ENCODE data around the gene BPIFA1. TPM values are rescaled to one million over a fixed set of nuclear protein-coding genes. Genes with fewer than 3 reads are reported as not detected.

BPIFA1 gene
- total and polyA plus RNA-seq, 4 donors: not detected

DNA sequence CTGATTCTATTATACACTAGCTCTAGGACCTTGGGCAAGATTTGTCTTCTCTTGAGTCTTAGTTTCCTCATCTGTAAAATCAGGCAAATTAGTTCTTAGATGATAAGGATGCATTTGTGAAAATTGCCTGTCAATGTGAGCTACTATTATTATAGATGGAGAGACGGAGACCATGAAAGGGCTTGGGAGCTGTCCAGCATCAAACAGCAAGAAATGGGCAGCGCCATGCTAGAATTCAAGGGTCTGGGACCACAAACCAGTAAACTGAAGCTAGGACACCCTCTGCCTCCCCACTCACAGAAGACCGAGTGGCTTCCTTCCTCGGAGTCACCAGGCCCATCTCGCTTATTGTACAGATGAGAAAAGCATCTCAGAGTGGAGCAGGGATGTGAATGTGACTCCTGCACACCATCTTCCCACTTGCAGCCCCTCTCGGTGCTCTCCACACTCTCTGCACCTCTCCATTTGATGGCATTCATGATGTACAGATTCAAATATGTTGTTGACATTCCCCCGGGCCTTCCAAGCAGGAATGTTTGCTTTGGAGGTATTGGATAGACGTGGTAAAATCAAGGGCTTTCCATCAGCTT is 42.8 kb upstream of the BPIFA1 start:
- Histone ChIP-seq H3K4me1 (ENCODE audit: control insufficient read depth in 4 of 4, insufficient read depth in 4 of 4, low read length in 3 of 4) (peaks cover 3 to 11% (median 8%) of the 10 kb centered on the region in 4 donors), H3K4me3 (ENCODE audit: low read depth in 1 of 3, low read length in 3 of 3) (no peak overlapping the region), H3K9ac (ENCODE audit: low read depth in 1 of 2, low read length in 2 of 2) (no peak overlapping the region), H3K36me3 (ENCODE audit: control insufficient read depth in 4 of 4, insufficient read depth in 3 of 4, low read depth in 1 of 4, low read length in 3 of 4) (no peaks in the 10 kb centered on the region), H3K9me3 (ENCODE audit: control insufficient read depth in 4 of 4, low read length in 3 of 4) (no peaks in the 10 kb centered on the region), H3K27me3 (ENCODE audit: control insufficient read depth in 4 of 4, insufficient read depth in 4 of 4, low read length in 3 of 4) (no peaks in the 10 kb centered on the region), H3K27ac (ENCODE audit: low read depth in 1 of 2, low read length in 2 of 2) (no peak overlapping the region)
- TF ChIP-seq, protein P1, sequence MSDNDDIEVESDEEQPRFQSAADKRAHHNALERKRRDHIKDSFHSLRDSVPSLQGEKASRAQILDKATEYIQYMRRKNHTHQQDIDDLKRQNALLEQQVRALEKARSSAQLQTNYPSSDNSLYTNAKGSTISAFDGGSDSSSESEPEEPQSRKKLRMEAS (IDR thresholded peaks at IDR 0.05): no peak
- TF ChIP-seq, protein P2, sequence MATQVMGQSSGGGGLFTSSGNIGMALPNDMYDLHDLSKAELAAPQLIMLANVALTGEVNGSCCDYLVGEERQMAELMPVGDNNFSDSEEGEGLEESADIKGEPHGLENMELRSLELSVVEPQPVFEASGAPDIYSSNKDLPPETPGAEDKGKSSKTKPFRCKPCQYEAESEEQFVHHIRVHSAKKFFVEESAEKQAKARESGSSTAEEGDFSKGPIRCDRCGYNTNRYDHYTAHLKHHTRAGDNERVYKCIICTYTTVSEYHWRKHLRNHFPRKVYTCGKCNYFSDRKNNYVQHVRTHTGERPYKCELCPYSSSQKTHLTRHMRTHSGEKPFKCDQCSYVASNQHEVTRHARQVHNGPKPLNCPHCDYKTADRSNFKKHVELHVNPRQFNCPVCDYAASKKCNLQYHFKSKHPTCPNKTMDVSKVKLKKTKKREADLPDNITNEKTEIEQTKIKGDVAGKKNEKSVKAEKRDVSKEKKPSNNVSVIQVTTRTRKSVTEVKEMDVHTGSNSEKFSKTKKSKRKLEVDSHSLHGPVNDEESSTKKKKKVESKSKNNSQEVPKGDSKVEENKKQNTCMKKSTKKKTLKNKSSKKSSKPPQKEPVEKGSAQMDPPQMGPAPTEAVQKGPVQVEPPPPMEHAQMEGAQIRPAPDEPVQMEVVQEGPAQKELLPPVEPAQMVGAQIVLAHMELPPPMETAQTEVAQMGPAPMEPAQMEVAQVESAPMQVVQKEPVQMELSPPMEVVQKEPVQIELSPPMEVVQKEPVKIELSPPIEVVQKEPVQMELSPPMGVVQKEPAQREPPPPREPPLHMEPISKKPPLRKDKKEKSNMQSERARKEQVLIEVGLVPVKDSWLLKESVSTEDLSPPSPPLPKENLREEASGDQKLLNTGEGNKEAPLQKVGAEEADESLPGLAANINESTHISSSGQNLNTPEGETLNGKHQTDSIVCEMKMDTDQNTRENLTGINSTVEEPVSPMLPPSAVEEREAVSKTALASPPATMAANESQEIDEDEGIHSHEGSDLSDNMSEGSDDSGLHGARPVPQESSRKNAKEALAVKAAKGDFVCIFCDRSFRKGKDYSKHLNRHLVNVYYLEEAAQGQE (IDR thresholded peaks at IDR 0.05): peak; percentile 96
- 72% methylated on average over 8 of the region's 8 CpGs for WGBS
- no peak for DNase-seq (ENCODE audit: low spot score)

DNA sequence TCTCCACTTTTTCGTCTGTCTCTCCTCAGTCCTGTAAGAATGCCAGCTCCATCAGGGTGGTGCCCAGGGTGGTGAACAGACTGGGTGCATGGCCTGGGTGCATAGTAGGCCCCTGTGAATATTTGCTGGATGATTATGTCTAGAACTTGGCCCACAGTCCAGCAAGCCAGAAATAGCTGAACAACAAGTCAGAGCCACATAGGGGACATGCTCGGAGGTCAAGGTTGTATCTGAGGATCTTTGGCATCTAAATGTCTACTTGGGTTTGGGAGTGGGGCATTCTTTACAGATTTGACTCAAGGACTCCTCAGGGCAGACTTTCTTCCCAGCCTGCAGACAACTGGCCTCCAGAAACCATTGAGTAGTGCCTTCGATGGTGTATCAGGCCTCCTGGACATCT is 36.8 kb upstream of the BPIFA1 start:
- DNase-seq (ENCODE audit: low spot score): no peak
- Histone ChIP-seq H3K27me3 (ENCODE audit: control insufficient read depth in 4 of 4, insufficient read depth in 4 of 4, low read length in 3 of 4) (peaks cover 0 to 3% (median 0%) of the 10 kb centered on the region in 4 donors), H3K4me3 (ENCODE audit: low read depth in 1 of 3, low read length in 3 of 3) (no peak overlapping the region), H3K9me3 (ENCODE audit: control insufficient read depth in 4 of 4, low read length in 3 of 4) (no peaks in the 10 kb centered on the region), H3K36me3 (ENCODE audit: control insufficient read depth in 4 of 4, insufficient read depth in 3 of 4, low read depth in 1 of 4, low read length in 3 of 4) (no peaks in the 10 kb centered on the region), H3K4me1 (ENCODE audit: control insufficient read depth in 4 of 4, insufficient read depth in 4 of 4, low read length in 3 of 4) (no peaks in the 10 kb centered on the region), H3K27ac (ENCODE audit: low read depth in 1 of 2, low read length in 2 of 2) (no peak overlapping the region), H3K9ac (ENCODE audit: low read depth in 1 of 2, low read length in 2 of 2) (no peak overlapping the region)
- WGBS: 78% methylated on average over 3 of the region's 3 CpGs
- TF ChIP-seq JUND (IDR thresholded peaks at IDR 0.05) (no peak), RAD21 (IDR thresholded peaks at IDR 0.05) (no peak), FOXA2 (IDR thresholded peaks at IDR 0.05) (no peak), NR2F2 (IDR thresholded peaks at IDR 0.05) (no peak), HNF4G (IDR thresholded peaks at IDR 0.05) (no peak), RXRA (IDR thresholded peaks at IDR 0.05) (no peak), HNF4A (conservative IDR thresholded peaks at IDR 0.05) (no peak), SP1 (IDR thresholded peaks at IDR 0.05) (no peak), TAF1 (conservative IDR thresholded peaks at IDR 0.05) (no peak), FOXA1 (IDR thresholded peaks at IDR 0.05) (no peak), GABPA (IDR thresholded peaks at IDR 0.05 in 1 of 2, conservative IDR thresholded peaks at IDR 0.05 in 1 of 2) (no peak)
- TF ChIP-seq, protein P1 (IDR thresholded peaks at IDR 0.05): no peak
- TF ChIP-seq, protein P3, sequence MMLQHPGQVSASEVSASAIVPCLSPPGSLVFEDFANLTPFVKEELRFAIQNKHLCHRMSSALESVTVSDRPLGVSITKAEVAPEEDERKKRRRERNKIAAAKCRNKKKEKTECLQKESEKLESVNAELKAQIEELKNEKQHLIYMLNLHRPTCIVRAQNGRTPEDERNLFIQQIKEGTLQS (IDR thresholded peaks at IDR 0.05): no peak
- TF ChIP-seq, protein P2 (IDR thresholded peaks at IDR 0.05): no peak
- TF ChIP-seq, protein P4, sequence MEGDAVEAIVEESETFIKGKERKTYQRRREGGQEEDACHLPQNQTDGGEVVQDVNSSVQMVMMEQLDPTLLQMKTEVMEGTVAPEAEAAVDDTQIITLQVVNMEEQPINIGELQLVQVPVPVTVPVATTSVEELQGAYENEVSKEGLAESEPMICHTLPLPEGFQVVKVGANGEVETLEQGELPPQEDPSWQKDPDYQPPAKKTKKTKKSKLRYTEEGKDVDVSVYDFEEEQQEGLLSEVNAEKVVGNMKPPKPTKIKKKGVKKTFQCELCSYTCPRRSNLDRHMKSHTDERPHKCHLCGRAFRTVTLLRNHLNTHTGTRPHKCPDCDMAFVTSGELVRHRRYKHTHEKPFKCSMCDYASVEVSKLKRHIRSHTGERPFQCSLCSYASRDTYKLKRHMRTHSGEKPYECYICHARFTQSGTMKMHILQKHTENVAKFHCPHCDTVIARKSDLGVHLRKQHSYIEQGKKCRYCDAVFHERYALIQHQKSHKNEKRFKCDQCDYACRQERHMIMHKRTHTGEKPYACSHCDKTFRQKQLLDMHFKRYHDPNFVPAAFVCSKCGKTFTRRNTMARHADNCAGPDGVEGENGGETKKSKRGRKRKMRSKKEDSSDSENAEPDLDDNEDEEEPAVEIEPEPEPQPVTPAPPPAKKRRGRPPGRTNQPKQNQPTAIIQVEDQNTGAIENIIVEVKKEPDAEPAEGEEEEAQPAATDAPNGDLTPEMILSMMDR (IDR thresholded peaks at IDR 0.05; ENCODE audit: low read depth, low read length, missing input control): no peak
- TF ChIP-seq, protein P5, sequence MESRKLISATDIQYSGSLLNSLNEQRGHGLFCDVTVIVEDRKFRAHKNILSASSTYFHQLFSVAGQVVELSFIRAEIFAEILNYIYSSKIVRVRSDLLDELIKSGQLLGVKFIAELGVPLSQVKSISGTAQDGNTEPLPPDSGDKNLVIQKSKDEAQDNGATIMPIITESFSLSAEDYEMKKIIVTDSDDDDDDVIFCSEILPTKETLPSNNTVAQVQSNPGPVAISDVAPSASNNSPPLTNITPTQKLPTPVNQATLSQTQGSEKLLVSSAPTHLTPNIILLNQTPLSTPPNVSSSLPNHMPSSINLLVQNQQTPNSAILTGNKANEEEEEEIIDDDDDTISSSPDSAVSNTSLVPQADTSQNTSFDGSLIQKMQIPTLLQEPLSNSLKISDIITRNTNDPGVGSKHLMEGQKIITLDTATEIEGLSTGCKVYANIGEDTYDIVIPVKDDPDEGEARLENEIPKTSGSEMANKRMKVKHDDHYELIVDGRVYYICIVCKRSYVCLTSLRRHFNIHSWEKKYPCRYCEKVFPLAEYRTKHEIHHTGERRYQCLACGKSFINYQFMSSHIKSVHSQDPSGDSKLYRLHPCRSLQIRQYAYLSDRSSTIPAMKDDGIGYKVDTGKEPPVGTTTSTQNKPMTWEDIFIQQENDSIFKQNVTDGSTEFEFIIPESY (IDR thresholded peaks at IDR 0.05): no peak
